GM12874 (cell line): ENCODE results near the gene CLIC6.

Experiments
- TF ChIP-seq, protein P1 (sequence below): IDR thresholded peaks from 2 replicates; pipeline ENCODE4 v1.5.1; 2011; ENCODE audit warnings: low read depth, mild to moderate bottlenecking, control low read depth, low read length, moderate library complexity; ENCODE audit not compliant: insufficient read depth

Gene CLIC6

DNA sequence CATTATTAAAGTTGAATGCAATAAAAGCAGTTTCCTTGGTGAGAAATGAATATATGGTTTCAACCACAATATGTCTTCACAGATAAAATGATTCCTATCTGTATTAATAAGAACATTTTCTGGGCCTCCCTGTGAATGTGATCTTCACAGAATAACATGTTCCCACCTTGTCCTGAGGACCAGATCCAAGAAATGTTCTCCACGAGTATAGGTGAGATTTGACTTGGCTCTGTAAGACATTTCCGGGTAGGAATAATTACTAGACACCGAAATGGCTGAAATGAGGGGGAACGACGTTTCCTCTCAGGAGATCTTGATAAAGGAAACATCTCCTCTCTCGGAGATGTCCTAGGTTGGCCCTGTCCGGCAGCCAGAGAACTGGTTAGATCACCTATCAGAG lies 61.4 kb downstream of the CLIC6 start:
- TF ChIP-seq, protein P1, sequence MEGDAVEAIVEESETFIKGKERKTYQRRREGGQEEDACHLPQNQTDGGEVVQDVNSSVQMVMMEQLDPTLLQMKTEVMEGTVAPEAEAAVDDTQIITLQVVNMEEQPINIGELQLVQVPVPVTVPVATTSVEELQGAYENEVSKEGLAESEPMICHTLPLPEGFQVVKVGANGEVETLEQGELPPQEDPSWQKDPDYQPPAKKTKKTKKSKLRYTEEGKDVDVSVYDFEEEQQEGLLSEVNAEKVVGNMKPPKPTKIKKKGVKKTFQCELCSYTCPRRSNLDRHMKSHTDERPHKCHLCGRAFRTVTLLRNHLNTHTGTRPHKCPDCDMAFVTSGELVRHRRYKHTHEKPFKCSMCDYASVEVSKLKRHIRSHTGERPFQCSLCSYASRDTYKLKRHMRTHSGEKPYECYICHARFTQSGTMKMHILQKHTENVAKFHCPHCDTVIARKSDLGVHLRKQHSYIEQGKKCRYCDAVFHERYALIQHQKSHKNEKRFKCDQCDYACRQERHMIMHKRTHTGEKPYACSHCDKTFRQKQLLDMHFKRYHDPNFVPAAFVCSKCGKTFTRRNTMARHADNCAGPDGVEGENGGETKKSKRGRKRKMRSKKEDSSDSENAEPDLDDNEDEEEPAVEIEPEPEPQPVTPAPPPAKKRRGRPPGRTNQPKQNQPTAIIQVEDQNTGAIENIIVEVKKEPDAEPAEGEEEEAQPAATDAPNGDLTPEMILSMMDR: no peak

DNA sequence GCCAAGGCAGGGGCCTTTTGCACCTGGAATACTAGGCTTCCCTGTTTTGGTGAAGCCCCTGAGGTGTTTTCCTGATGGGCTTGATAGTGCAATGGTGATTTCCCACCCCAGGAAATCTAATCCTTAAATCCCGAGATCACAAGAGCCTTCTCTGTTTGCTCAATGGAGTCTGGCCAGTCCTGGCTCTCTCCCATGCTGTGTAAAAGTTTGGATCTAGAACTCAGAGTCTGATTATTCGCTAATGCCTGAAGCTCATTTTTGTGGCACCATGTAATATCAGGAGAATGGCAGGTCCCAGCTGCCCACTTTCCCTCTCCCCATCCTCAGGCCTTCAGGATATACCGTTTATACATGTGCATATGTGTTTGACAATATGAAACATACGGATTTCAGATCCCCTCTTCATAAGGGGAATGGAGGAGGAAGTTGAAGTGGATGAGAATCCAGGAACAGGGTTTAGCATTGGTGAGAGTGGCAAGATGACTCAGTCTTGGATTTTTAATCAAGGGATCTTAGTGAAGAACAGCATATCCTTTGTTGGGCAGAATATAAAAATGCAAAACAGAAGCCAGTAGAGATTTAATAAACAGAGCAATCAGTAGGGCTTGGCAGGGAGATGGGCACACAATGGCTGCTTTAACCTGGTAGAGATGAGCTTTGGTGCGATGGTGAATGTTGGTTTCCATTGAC lies 62.1 kb downstream of the CLIC6 start:
- TF ChIP-seq, protein P1: no peak

DNA sequence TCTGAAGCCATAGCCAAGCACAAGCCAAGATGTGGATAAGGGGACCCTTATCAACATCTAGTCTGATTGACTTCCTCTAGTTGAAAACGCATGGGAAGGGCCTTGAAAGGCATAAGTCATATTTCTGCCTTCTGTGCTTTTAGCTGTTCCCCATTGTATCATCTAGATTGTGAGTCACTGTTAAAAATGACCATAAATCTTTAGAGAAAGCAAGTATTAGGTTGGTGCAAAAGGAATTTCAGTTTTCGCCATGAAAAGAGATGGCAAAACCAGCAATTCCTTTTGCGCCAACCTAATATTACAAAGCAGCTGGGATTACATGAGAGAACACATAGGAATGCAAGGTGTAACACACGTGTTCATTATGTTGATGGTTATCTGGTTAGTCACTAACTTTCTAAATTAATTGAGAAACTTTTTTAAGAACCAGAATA lies 63.6 kb downstream of the CLIC6 start:
- TF ChIP-seq, protein P1: no peak

DNA sequence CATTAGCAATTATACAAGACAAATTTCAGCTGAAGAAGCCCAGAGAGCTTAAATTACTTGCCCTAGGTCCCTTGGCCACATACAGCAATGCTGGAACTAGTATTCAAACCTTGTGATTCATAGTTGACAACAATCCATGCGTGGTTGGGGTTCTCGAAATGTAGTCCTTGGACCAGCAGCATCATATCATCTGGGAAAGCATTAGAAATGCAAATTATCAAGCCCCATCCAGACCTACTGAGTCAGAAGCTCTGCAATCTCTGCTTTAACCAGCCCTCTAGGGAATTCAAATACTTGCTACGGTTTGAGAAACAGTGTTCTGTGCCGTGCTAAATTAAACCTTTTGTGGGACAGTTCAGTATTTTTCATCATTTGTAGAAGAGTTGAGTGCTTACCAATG lies 65.1 kb downstream of the CLIC6 start:
- TF ChIP-seq, protein P1: no peak

DNA sequence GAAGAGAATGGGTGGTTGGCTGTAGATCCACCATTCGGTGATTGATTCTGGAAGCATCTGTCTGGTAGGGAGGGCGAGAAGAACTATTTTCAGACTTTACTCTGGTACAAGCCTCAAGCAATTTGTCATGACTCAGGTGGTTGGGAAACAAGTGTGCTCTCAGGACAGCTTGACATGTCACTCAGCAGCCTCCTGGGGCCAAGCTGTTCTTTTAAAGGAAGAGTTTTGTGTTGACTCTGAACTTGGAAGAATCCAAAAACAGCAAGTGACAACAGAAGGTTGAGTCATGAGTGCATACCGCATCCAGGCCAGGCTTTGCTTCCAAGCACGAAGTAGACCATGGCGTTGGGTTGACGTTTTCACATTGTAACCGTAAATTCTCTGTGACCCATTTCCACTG lies 65.9 kb downstream of the CLIC6 start:
- TF ChIP-seq, protein P1: no peak

DNA sequence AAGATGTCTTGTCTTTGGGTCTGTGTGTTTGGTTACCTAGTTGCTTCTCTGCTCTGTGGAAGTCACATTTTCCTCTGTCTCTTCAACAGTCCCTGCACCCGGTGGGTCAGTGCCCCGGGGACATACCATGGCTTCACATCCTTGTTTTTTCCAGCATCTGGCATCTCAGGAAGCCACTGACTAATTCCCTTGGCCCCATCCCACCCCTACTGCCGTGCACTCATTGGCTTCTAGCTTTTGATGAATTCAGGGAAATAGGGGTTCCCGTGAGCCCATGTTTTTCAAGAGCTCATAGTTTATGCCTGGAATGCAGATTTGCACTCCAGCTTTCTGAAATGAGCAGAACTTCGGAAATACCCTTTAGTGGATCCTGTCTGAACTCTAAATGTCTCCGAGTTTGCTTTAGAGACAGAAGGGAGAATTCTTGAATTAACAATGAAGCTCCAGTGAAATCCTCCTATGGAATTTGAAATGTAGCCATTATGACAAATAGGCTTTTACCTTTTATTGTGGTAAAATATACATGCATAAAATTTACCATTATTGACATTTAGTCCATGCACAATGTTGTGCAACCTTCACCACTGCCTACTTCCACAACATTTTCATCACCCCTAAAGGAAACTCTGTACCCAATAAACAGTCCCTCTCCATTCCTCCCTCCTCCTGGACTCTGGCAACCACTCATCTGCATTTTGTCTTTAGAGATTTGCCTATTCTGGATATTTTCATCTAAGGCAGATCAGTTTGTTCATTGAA lies 67.5 kb downstream of the CLIC6 start:
- TF ChIP-seq, protein P1: no peak

DNA sequence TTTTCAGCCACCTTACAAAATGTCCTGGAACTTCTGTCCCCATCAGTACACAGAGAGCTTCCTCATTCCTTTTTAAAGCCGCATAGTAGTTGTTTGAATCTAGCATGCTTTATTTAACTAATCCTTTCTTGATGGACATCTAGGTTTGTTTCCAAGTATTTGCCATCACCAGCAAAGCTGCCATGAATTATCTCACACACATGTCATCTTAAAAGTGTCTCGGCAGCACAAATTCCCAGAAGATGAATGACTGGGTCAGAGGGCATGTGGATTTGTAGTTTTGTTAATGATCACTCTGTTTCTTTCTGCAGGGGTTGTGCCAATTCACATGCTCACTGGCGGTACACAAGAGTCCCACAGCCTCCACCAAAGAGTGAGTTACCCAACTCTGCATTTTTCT lies 68.3 kb downstream of the CLIC6 start:
- TF ChIP-seq, protein P1: no peak
